Lung microvascular endothelial cell (primary cell): ENCODE data around the gene DDX3Y. TPM values are rescaled to one million over a fixed set of nuclear protein-coding genes. Genes with fewer than 3 reads are reported as not detected.

ENCODE experiments used
- DNase-seq, 2 donors: peaks; one replicate each; pipeline versions ENCODE4 v3.0.0 to v3.0.0-alpha.2; 2010; ENCODE audit warnings: low read depth in 2 of 2
- total RNA-seq: library from RNA; depleted of rRNA; stranded (reverse); fragments of >200 nt; gene quantifications from 2 replicates; pipeline ENCODE4 v1.2.1, GENCODE V29; 2014

Gene DDX3Y
- 79.0 TPM in 1 of 2 replicates, not detected in the other for total RNA-seq

DNA sequence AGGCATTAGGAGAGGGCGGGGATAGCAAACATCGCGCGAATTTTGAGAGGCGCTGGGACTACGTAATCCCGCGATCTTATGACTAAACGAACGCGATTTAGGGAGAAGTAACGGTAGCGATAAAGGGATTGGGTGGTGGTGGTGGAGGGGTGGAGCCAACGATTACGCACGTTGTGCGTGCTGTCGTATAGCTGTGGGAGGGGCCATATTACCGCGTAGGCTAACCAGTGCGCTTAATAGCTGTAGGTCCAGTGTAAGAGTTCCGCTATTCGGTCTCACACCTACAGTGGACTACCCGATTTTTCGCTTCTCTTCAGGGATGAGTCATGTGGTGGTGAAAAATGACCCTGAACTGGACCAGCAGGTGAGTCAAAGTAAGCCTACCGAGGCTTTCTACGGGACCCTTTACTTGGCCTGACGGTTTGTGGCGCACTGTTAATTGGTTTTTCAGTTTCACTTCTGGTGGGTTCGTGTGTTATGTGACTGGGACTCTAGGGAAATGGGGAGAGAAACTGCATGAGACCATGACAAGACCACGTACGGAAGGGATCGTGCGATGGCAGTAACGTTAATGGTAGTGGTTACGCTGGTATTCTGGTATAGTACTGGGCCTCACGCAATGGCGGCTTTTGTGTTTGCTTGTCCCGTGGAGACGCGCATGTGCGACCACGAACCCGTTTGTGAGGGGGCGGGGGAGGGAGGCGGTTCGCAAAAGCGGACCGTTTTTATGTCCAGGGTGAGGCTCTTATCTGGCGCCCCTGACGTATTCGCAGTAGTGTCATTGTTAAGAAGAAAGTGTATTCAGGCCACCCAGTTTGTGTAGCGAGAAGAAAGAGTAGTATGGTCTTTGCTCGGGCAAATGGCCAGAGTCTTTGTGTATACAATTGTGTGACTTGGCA lies at the start of gene DDX3Y:
Gene DDX3Y (plus strand): TSS at position 251 of the 899 bp plus-strand sequence. CDS start 69 bp downstream, at position 320.
- DNase-seq = no peak

DNA sequence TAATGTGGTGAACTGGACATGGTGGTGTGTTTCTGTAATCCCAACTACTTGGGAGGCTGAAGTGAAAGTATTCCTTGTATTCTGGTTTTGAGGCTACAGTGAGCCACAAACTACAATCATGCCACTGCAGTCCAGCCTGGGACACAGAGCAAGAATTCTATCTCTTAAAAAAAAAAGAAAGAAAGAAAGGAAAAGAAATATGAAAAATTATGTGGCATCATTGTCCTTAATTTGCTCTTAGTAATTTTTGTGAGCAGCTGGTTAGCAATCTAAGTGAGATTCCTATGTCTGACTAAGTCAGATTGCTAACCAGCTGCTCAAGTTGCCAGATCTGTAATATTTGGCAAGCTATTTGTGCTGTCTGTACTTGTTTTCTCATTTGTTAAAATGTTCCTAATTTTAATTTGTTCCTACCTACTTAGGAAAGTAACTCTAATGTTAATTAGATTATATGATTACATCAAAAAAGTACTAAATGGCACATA lies 48.8 kb upstream of the DDX3Y start:
- DNase-seq = no peak

DNA sequence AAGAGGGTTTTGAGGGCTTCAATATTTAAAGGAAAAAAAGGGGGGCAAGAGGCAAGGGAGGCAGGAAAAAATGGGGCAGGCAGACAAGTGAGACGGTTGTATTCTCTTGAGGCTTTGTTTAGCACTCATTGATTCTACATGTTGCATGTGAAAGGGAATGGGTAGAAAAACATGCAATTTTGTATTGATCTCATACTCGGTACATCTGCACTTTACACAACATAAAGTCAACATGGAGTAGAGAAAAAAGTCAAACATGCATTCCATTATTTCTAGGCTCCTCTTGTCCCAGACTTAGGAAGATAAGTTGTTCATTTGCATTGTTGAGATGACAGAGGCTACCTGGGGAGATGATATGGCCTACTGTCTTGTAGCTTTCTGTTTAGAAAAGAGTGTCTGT lies 36.7 kb upstream of the DDX3Y start:
- DNase-seq = no peak

DNA sequence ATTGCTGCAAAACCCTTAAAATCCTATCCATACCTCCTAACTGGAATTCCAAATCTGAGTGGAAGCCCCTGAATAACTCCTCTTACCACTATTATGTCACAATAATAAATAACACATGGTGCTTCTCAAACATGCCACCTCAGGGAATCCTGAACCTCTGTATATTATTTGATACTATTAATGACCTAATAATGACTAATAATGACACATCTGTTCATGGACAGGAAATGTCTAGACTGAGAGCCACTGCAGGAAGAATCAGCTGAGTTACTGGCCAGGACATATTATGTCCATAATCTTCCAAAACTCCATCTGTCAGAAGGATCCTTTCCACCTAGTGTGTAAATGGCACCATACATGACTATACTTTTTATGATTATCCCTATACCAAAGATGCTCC lies 7.7 kb upstream of the DDX3Y start:
- no peak for DNase-seq

DNA sequence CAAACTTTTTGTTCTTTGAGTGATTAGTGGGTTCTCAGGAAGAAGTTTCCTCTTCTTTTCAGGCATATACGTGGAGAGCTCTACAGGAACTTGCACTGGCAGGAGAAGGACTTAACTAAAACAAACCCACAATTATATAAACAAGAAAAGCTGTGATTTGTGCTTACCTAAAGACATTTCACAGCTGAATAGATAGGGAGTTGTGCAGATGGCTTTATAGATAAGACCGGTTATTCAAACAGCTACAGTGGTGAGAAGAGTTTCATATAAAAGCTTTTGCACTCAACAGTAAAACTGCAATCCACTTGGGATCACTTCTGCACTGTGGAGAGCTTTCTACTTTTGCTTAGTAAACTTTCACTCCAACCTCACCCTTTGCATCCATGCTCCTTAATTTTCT lies 6.1 kb upstream of the DDX3Y start:
- no peak for DNase-seq

DNA sequence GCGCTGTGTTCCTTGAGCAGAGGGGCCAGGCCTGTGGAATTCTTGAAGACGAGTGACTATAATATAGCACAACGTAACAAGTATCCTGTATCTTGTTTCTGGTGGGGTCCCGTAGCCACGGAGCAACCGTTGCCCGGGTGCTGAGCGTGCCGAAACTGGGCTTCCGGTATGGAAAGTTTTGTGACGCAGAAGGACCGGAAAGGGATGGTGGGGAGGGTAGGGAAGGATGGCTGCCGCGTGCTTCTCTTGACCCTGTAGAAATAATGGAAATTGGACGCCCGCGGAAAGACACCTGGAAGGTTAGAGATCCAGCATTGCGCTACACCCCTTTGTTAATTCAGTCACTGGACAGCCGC lies 827 bp downstream of the DDX3Y start:
- DNase-seq = no peak

DNA sequence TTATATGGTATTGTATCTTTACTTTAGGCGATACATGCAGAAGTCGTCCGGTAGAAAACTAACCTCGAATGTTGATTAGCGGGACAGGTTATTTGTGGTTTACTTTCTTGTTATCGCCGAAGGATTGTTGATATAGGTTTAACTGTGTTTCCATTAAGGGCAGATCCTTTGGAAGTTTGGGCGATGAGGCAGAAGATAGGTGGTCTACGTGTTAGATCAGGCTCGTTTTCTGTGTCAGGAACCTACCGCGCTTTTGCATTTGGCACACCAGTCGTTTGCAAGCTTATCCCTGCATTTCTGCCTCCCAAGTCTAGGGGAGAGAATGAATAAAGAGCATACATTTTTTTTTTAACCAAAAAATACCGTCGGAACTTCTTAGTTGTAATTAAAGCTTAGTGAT lies 1.2 kb downstream of the DDX3Y start:
- no peak for DNase-seq

DNA sequence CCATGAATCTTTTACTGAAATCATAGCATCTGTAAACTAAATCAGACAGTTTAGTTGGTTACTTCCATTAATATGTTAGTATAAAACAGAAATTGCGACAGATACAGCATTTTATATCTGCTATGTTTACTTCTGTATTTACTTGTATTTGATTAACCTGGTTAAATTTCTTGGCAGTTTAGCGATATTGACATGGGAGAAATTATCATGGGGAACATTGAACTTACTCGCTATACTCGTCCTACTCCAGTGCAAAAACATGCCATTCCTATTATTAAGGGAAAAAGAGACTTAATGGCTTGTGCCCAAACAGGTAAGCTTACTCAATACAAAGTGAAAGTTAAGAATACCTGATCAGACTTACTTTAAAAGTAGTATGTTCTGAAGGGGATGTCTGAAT lies 8.9 kb downstream of the DDX3Y start:
- DNase-seq = no peak

DNA sequence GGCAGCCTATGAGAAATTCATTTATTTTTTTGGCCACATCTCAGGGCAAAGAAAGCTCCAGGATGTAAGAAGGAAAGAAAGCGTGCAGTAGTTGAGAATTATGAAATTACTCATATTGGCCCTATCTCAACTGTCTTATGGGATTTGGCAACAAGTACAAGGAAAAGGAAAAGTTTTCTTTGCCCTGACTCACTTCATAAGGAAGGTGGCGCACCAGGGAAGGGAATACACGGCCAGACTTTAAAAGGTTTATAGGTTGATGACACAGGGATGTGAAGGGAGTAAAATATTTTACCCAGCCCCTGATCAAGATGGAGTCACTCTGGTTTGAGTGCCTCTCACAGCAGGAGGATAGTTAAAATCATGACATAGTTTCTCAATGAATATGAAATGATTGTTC lies 23.4 kb downstream of the DDX3Y start:
- no peak for DNase-seq

DNA sequence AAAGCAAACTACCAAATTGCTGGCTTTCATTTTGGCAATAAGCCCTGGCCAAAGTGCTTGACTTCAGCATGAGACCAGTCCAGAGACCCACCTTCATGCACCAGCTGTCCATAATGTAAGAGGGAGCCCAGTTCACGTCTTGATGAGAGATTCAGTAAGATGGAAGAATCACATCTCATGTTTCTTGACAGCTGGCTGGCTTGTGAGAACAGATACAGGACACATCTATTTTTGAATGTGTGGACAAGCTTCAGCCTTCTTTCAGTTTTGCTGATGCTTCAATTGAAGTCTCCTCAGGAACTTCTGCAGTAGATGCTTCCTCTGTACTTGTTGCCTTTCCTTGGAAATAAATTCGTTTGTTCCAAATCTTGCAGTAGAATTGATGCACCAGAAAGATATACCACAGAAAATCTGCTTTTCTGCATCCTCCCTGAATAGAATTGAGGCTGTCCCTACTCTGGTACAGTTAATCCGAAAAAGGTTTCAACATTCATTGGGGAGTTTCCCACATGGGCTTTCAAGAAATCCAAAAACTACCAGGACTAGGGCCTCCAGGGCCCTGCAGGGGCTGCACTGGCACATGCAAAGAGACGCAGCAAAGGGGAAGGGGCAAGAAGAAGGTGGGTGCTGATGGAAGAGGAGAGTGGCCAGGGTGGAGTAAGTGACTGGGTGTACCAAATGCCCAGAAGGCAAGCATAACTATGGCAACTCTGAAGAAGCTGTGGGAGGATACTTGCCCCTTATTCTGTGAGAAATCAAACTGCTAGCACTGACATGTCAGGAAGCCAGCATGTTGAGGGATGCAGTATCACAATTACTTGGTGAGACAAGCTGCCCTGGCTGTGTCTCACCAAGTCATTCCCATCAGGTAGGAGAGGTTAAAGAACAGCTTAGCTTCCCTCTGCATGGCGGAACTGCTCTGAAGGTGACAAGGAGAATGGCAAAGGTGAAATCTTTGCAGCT lies 37.3 kb downstream of the DDX3Y start:
- no peak for DNase-seq

Other genes with a start within 250 kb of the DDX3Y start
- gene USP9Y, start 203.6 kb upstream of the DDX3Y start, total RNA-seq = 13.5 TPM in 1 of 2 replicates, not detected in the other